Measurements from ENCODE around the gene ZFAND3.

DNA sequence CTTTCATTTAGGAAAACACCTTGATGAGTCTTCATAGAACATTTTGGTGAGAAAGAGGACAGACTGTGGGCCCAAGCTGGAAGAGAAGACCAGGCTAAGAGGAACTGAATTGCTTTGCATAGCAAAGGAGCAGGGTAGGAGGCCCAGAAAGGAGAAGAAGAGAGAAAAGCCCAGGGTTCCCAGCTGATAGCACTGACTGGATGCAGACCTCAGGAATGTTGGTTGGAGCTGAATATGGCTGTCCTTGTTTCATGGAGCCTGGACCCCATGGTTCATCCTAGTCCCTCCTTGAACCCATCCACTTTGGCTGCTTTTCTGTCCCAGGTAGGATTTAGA is 18.0 kb upstream of the ZFAND3 start:
- TF ChIP-seq, protein P1, sequence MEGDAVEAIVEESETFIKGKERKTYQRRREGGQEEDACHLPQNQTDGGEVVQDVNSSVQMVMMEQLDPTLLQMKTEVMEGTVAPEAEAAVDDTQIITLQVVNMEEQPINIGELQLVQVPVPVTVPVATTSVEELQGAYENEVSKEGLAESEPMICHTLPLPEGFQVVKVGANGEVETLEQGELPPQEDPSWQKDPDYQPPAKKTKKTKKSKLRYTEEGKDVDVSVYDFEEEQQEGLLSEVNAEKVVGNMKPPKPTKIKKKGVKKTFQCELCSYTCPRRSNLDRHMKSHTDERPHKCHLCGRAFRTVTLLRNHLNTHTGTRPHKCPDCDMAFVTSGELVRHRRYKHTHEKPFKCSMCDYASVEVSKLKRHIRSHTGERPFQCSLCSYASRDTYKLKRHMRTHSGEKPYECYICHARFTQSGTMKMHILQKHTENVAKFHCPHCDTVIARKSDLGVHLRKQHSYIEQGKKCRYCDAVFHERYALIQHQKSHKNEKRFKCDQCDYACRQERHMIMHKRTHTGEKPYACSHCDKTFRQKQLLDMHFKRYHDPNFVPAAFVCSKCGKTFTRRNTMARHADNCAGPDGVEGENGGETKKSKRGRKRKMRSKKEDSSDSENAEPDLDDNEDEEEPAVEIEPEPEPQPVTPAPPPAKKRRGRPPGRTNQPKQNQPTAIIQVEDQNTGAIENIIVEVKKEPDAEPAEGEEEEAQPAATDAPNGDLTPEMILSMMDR (IDR thresholded peaks at IDR 0.05; ENCODE audit: low read length), result no peak
- no peak for TF ChIP-seq EZH2 (IDR thresholded peaks at IDR 0.05; ENCODE audit: borderline replicate concordance, low read length)

Measured in OCI-LY1 (cell line).